PC-3 (cell line): Measurements from ENCODE around the gene GIGYF1. TPM values are rescaled to one million over a fixed set of nuclear protein-coding genes. Genes with fewer than 3 reads are reported as not detected.
A peak's percentile ranks its signal among the peaks of the same experiment; 100 is the strongest.

Source experiments
- ATAC-seq: fragments of 200-7000 bp; cut with Tn5 transposase; 2 replicates; pipeline ENCODE4 v1.9.1; 2020; ENCODE audit warnings: mild to moderate bottlenecking, moderate library complexity
- BruUV-seq: library from RNA; stranded (reverse); fragments of 400-500 nt; replicated peaks from 2 replicates; lab custom pipeline; 2021; lab: Mats Ljungman, UMichigan
- CTCF ChIA-PET: fragments of 300-600 bp; sonication (Branson Sonifier 250); formaldehyde crosslinking; loops from one replicate; lab custom pipeline; 2022; ENCODE audit warnings: antibody characterized with exemption; lab: Charles Lee
- POLR2A ChIA-PET: fragments of 300-600 bp; sonication (Branson Sonifier 250); formaldehyde crosslinking; loops from one replicate; lab custom pipeline; 2022; ENCODE audit warnings: antibody characterized with exemption; ENCODE audit not compliant: unreplicated experiment; lab: Charles Lee
- DNase-seq: peaks from one replicate; pipeline ENCODE4 v3.0.0-alpha.2; 2015
- H2AFZ ChIP-seq: fragments of 300-600 bp; sonication (generic); 2 replicates; pipeline ENCODE4 v1.6.0; 2016; ENCODE audit warnings: antibody characterized with exemption, low read length
- H3F3A ChIP-seq: fragments of 300-600 bp; sonication (generic); one replicate; pipeline ENCODE4 v1.6.0; 2017; ENCODE audit warnings: antibody characterized with exemption, low read length, control low read depth, mild to moderate bottlenecking; ENCODE audit not compliant: unreplicated experiment
- H3K27ac ChIP-seq: fragments of 300-600 bp; sonication (generic); 2 replicates; pipeline ENCODE4 v1.5.1; 2016; ENCODE audit warnings: mild to moderate bottlenecking, low read length
- H3K27me3 ChIP-seq: fragments of 300-600 bp; sonication (generic); 2 replicates; pipeline ENCODE4 v1.6.1; 2016; ENCODE audit warnings: low read length, mixed read lengths
- H3K36me3 ChIP-seq: fragments of 300-600 bp; sonication (generic); 2 replicates; pipeline ENCODE4 v1.6.1; 2016; ENCODE audit warnings: low read depth, mixed run types, low read length, mixed read lengths
- H3K4me1 ChIP-seq: fragments of 300-600 bp; sonication (generic); 2 replicates; pipeline ENCODE4 v1.5.1; 2016; ENCODE audit warnings: low read length; ENCODE audit not compliant: insufficient read depth
- H3K4me2 ChIP-seq: fragments of 300-600 bp; sonication (generic); 2 replicates; pipeline ENCODE4 v1.6.0; 2016; ENCODE audit warnings: low read length
- H3K4me3 ChIP-seq: fragments of 300-600 bp; sonication (generic); 2 replicates; pipeline ENCODE4 v1.5.1; 2016; ENCODE audit warnings: mild to moderate bottlenecking, low read length, mixed read lengths
- H3K79me2 ChIP-seq: fragments of 300-600 bp; sonication (generic); 2 replicates; pipeline ENCODE4 v1.6.1; 2017; ENCODE audit warnings: low read length, mixed read lengths
- H3K9ac ChIP-seq: fragments of 300-600 bp; sonication (generic); 2 replicates; pipeline ENCODE4 v1.6.0; 2016; ENCODE audit warnings: mild to moderate bottlenecking, low read length
- H3K9me2 ChIP-seq: fragments of 300-600 bp; sonication (generic); replicated peaks from 2 replicates; pipeline ENCODE4 v1.6.1; 2016; ENCODE audit warnings: mixed run types, low read length, mixed read lengths
- H3K9me3 ChIP-seq: fragments of 300-600 bp; sonication (generic); 2 replicates; pipeline ENCODE4 v1.6.1; 2016; ENCODE audit warnings: low read length, mixed read lengths
- H4K20me1 ChIP-seq: fragments of 300-600 bp; sonication (generic); 2 replicates; pipeline ENCODE4 v1.6.1; 2016; ENCODE audit warnings: low read length, mixed read lengths
- EZH2 ChIP-seq: fragments of 300-600 bp; sonication (generic); IDR thresholded peaks from one replicate; pipeline ENCODE4 v1.6.1; 2017; ENCODE audit warnings: antibody characterized with exemption, mild to moderate bottlenecking, low read length; ENCODE audit not compliant: unreplicated experiment
- EZH2phosphoT487 ChIP-seq: fragments of 300-600 bp; sonication (generic); IDR thresholded peaks from 2 replicates; pipeline ENCODE4 v1.6.1; 2018; ENCODE audit warnings: mild to moderate bottlenecking, antibody characterized with exemption, low read length, borderline replicate concordance
- intact Hi-C: fragments of 100-400 bp; cut with micrococcal nuclease; formaldehyde crosslinking; loops from 2 replicates; pipeline ENCODE4 v1.9.0; 2023
- total RNA-seq: library from RNA; depleted of rRNA; stranded (reverse); fragments of >200 nt; gene quantifications from 2 replicates; pipeline ENCODE4 v1.2.3, GENCODE V29; 2014
- TF ChIP-seq, protein P1 (sequence below): fragments of 300-600 bp; sonication (generic); conservative IDR thresholded peaks from 2 replicates; pipeline ENCODE4 v1.5.1; 2017; ENCODE audit warnings: antibody characterized with exemption, low read depth, mild to moderate bottlenecking, low read length

The GIGYF1 gene
- total RNA-seq, 1 experiment from 2014 or later: 26.6 TPM

DNA sequence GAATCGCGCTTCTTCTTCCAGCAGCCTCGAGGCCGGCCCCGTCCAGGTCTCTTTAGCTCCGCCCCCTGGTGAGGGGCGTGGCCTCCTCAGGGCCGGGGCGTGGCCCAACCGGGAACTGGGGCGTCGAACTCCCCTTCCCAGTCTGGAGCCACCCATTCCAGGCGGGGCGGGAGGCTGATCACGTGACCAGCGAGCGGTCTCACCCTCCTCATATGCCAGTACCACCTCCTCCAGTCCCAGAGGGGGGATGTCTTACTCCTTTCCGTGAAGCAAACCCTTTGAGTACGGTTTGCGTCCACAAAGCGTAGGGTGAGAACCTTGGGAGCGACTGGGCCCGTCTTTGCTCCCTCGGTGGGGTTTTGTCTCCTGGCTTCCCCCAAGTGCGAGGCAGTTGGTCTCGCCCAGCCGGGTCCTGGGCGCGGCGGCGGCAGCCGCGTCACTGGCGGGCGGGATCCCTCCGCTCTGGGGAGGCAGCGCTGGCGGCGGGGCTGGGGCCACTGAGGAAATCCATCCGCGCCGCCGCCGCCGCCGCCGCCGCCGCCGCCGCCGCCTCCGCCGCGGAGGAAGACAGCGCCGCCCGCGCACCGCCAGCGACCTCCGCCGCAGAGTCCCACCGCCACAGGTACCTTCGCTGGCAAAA is 20.6 kb downstream of the GIGYF1 start, which contains the start of gene GNB2:
Gene GNB2, plus strand, starts transcription at position 439 of the 640 bp plus-strand sequence. CDS start 2,526 bp downstream, outside the sequence.
- H3K27ac ChIP-seq: peak within 1 kb of the TSS; percentile 91
- POLR2A ChIA-PET: interaction anchor here (0.6 kb wide), 2 partner anchors 19 to 41 kb away, joined by 3 to 6 read pairs; no protein-coding TSS in a partner anchor
- peak within 1 kb of the TSS; percentile 100 for H3K4me3 ChIP-seq
- DNase-seq (peak; percentile 97), ATAC-seq (peak; percentile 73)
- no peaks in the 10 kb centered on the region for H3K9me2 ChIP-seq
- peak within 1 kb of the TSS; percentile 95 for H2AFZ ChIP-seq
- H3K9me3 ChIP-seq: no peaks in the 10 kb centered on the region
- H4K20me1 ChIP-seq: no peaks in the 10 kb centered on the region
- H3K36me3 ChIP-seq: 0 out of 2 replicates have a peak, but pooled peaks cover 8% of the 10 kb centered on the region
- intact Hi-C loops: loop anchor here (1.0 to 5.0 kb wide), 4 partner anchors 46 to 87 kb away; partner anchors contain the start of genes FBXO24, LRCH4 and MOSPD3
- peak within 1 kb of the TSS; percentile 98 for H3K4me2 ChIP-seq
- no peaks in the 10 kb centered on the region for H3K4me1 ChIP-seq
- H3F3A ChIP-seq: no peaks in the 10 kb centered on the region
- no TSS peak for BruUV-seq
- CTCF ChIA-PET: interaction anchor here (0.5 kb wide), 1 partner anchor 490 kb away, joined by 5 read pairs; no protein-coding TSS in a partner anchor
- TF ChIP-seq EZH2 (no peak), EZH2phosphoT487 (no peak)
- TF ChIP-seq, protein P1, sequence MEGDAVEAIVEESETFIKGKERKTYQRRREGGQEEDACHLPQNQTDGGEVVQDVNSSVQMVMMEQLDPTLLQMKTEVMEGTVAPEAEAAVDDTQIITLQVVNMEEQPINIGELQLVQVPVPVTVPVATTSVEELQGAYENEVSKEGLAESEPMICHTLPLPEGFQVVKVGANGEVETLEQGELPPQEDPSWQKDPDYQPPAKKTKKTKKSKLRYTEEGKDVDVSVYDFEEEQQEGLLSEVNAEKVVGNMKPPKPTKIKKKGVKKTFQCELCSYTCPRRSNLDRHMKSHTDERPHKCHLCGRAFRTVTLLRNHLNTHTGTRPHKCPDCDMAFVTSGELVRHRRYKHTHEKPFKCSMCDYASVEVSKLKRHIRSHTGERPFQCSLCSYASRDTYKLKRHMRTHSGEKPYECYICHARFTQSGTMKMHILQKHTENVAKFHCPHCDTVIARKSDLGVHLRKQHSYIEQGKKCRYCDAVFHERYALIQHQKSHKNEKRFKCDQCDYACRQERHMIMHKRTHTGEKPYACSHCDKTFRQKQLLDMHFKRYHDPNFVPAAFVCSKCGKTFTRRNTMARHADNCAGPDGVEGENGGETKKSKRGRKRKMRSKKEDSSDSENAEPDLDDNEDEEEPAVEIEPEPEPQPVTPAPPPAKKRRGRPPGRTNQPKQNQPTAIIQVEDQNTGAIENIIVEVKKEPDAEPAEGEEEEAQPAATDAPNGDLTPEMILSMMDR: no peak
- peak within 1 kb of the TSS; percentile 92 for H3K9ac ChIP-seq
- H3K79me2 ChIP-seq: peaks cover 24% of the 10 kb centered on the region
- H3K27me3 ChIP-seq: no peaks in the 10 kb centered on the region

DNA sequence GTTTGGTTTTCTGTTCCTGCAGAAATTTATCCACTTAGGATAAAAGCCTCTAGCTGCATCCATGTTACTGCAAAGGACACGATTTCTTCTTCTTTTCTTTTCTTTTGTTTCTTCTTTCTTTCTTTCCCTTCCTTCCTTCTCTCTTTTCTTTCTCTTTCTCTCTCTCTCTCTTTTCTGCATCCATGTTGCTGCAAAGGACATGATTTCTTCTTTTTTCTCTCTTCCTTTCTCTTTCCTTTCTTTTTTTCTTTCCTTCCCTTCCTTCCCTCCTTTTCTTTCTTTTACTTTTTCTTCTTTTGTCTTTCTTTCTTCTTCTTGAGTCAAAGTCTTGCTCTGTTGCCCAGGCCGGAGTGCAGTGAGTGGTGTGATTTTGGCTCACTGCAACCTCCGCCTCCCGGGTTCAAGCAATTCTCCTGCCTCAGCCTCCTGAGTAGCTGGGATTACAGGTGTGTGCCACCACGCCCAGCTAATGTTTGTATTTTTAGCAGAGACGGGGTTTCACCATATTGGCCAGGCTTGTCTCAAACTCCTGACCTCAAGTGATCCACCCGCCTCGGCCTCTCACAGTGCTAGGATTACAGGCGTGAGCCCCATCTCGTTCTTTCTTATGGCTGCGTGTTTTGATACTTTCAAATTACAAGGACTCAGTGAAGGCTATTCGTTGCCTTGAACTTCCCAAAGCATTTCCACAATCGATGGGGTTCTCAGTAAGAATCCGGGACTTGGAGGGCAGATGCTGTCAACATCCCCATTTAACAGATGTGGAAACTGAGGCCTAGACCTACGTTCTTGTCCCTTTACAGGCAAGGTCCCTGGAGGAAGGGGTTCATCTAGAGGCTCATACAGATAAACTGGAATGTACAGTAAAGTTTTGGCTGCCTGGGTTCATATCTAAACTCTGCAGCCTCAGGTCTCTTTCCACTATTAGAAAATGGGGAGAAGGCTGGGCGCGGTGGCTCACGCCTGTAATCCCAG is 22.4 kb downstream of the GIGYF1 start:
- no peaks in the 10 kb centered on the region for H3K9me3 ChIP-seq
- intact Hi-C loops: loop anchor here (2.0 to 5.0 kb wide), 2 partner anchors 44 to 67 kb away; no protein-coding TSS in a partner anchor
- POLR2A ChIA-PET: no interaction called here
- CTCF ChIA-PET: no interaction called here
- H3K4me1 ChIP-seq: no peaks in the 10 kb centered on the region
- no peaks in the 10 kb centered on the region for H3F3A ChIP-seq
- no peaks in the 10 kb centered on the region for H3K36me3 ChIP-seq
- peaks cover 22% of the 10 kb centered on the region for H3K79me2 ChIP-seq
- DNase-seq (no peak), ATAC-seq (no peak)
- BruUV-seq: no TSS peak
- no peak overlapping the region for H3K4me2 ChIP-seq
- H2AFZ ChIP-seq: no peak overlapping the region
- H3K27me3 ChIP-seq: no peaks in the 10 kb centered on the region
- H3K27ac ChIP-seq: no peak overlapping the region
- TF ChIP-seq EZH2phosphoT487: no peak
- TF ChIP-seq, protein P1: no peak
- TF ChIP-seq EZH2: no peak
- H3K9me2 ChIP-seq: no peaks in the 10 kb centered on the region
- H3K9ac ChIP-seq: no peak overlapping the region
- H4K20me1 ChIP-seq: no peaks in the 10 kb centered on the region
- no peak overlapping the region for H3K4me3 ChIP-seq
